ENCODE measurements around the gene OGDH.

The OGDH gene

GRCh38 chr7:44636041-44636584 is 29.7 kb downstream of the OGDH start:
- H3K9ac ChIP-seq (ENCODE audit: insufficient read length) = no peak overlapping the region
- H3K36me3 ChIP-seq (ENCODE audit: insufficient read depth, low read length) = no peaks in the 10 kb centered on the region
- TF ChIP-seq EZH2 (IDR thresholded peaks at IDR 0.05) (no peak), POLR2AphosphoS5 (IDR thresholded peaks at IDR 0.05; ENCODE audit: borderline replicate concordance, low read depth, low read length) (no peak), FOXP2 (optimal IDR thresholded peaks at IDR 0.05; ENCODE audit: control extremely low read depth, extremely low read length, insufficient read depth) (no peak)
- H3K27ac ChIP-seq = no peak overlapping the region
- no peak overlapping the region for H3K4me3 ChIP-seq
- H3K9me3 ChIP-seq (ENCODE audit: low read depth, low read length) = no peaks in the 10 kb centered on the region
- DNase-seq (ENCODE audit: low read depth, low spot score) = no peak

- Histone ChIP-seq H3K4me3 (no peak overlapping the region), H3K9me3 (ENCODE audit: low read depth, low read length) (no peaks in the 10 kb centered on the region), H3K9ac (ENCODE audit: insufficient read length) (no peak overlapping the region), H3K36me3 (ENCODE audit: insufficient read depth, low read length) (no peaks in the 10 kb centered on the region), H3K27ac (no peak overlapping the region)
- DNase-seq (ENCODE audit: low read depth, low spot score) = no peak
- no peak for TF ChIP-seq POLR2AphosphoS5 (IDR thresholded peaks at IDR 0.05; ENCODE audit: borderline replicate concordance, low read depth, low read length)
- no peak for TF ChIP-seq EZH2 (IDR thresholded peaks at IDR 0.05)
- no peak for TF ChIP-seq FOXP2 (optimal IDR thresholded peaks at IDR 0.05; ENCODE audit: control extremely low read depth, extremely low read length, insufficient read depth)
Observed at GRCh38 chr7:44636926-44637325, 30.5 kb downstream of the OGDH start.

- H3K36me3 ChIP-seq (ENCODE audit: insufficient read depth, low read length) = no peaks in the 10 kb centered on the region
- no peak overlapping the region for H3K4me3 ChIP-seq
- peak overlapping the region; percentile 92 for H3K27ac ChIP-seq
- DNase-seq (ENCODE audit: low read depth, low spot score) = no peak
- H3K9me3 ChIP-seq (ENCODE audit: low read depth, low read length) = no peaks in the 10 kb centered on the region
- TF ChIP-seq POLR2AphosphoS5 (IDR thresholded peaks at IDR 0.05; ENCODE audit: borderline replicate concordance, low read depth, low read length) = no peak
- TF ChIP-seq EZH2 (IDR thresholded peaks at IDR 0.05) = no peak
- TF ChIP-seq FOXP2 (optimal IDR thresholded peaks at IDR 0.05; ENCODE audit: control extremely low read depth, extremely low read length, insufficient read depth) = no peak
- H3K9ac ChIP-seq (ENCODE audit: insufficient read length) = no peak overlapping the region
Observed at GRCh38 chr7:44637788-44638594, 31.6 kb downstream of the OGDH start.

- Histone ChIP-seq H3K27ac (peak overlapping the region; percentile 92), H3K9ac (ENCODE audit: insufficient read length) (no peak overlapping the region), H3K9me3 (ENCODE audit: low read depth, low read length) (no peaks in the 10 kb centered on the region), H3K36me3 (ENCODE audit: insufficient read depth, low read length) (no peaks in the 10 kb centered on the region), H3K4me3 (peak overlapping the region; percentile 60)
- TF ChIP-seq POLR2AphosphoS5 (IDR thresholded peaks at IDR 0.05; ENCODE audit: borderline replicate concordance, low read depth, low read length) = no peak; the same call in 1 of the 2 replicates
- TF ChIP-seq FOXP2 (optimal IDR thresholded peaks at IDR 0.05; ENCODE audit: control extremely low read depth, extremely low read length, insufficient read depth) = no peak
- TF ChIP-seq EZH2 (IDR thresholded peaks at IDR 0.05) = no peak
- DNase-seq (ENCODE audit: low read depth, low spot score) = no peak
Observed at GRCh38 chr7:44638611-44639557, 32.5 kb downstream of the OGDH start.

GRCh38 chr7:44639671-44640321 is 33.4 kb downstream of the OGDH start:
- Histone ChIP-seq H3K27ac (peak overlapping the region; percentile 92), H3K9me3 (ENCODE audit: low read depth, low read length) (no peaks in the 10 kb centered on the region), H3K9ac (ENCODE audit: insufficient read length) (peak overlapping the region; percentile 5), H3K36me3 (ENCODE audit: insufficient read depth, low read length) (no peaks in the 10 kb centered on the region), H3K4me3 (peak overlapping the region; percentile 60)
- DNase-seq (ENCODE audit: low read depth, low spot score) = no peak
- TF ChIP-seq POLR2AphosphoS5 (IDR thresholded peaks at IDR 0.05; ENCODE audit: borderline replicate concordance, low read depth, low read length) = no peak
- no peak for TF ChIP-seq EZH2 (IDR thresholded peaks at IDR 0.05)
- no peak for TF ChIP-seq FOXP2 (optimal IDR thresholded peaks at IDR 0.05; ENCODE audit: control extremely low read depth, extremely low read length, insufficient read depth)

- no peak for TF ChIP-seq FOXP2 (optimal IDR thresholded peaks at IDR 0.05; ENCODE audit: control extremely low read depth, extremely low read length, insufficient read depth)
- no peak for TF ChIP-seq EZH2 (IDR thresholded peaks at IDR 0.05)
- no peak for TF ChIP-seq POLR2AphosphoS5 (IDR thresholded peaks at IDR 0.05; ENCODE audit: borderline replicate concordance, low read depth, low read length)
- Histone ChIP-seq H3K9me3 (ENCODE audit: low read depth, low read length) (no peaks in the 10 kb centered on the region), H3K9ac (ENCODE audit: insufficient read length) (no peak overlapping the region), H3K36me3 (ENCODE audit: insufficient read depth, low read length) (peaks cover 13% of the 10 kb centered on the region; the same call in 1 of the 2 replicates), H3K4me3 (no peak overlapping the region), H3K27ac (no peak overlapping the region)
- no peak for DNase-seq (ENCODE audit: low read depth, low spot score)
Observed at GRCh38 chr7:44643206-44643605, 36.8 kb downstream of the OGDH start.

GRCh38 chr7:44645254-44645653 is 38.8 kb downstream of the OGDH start:
- no peak overlapping the region for H3K4me3 ChIP-seq
- no peak for TF ChIP-seq POLR2AphosphoS5 (IDR thresholded peaks at IDR 0.05; ENCODE audit: borderline replicate concordance, low read depth, low read length)
- no peak for TF ChIP-seq FOXP2 (optimal IDR thresholded peaks at IDR 0.05; ENCODE audit: control extremely low read depth, extremely low read length, insufficient read depth)
- TF ChIP-seq EZH2 (IDR thresholded peaks at IDR 0.05) = no peak
- no peak overlapping the region for H3K27ac ChIP-seq
- no peak for DNase-seq (ENCODE audit: low read depth, low spot score)
- no peak overlapping the region for H3K9ac ChIP-seq (ENCODE audit: insufficient read length)
- no peaks in the 10 kb centered on the region for H3K9me3 ChIP-seq (ENCODE audit: low read depth, low read length)
- peaks cover 25% of the 10 kb centered on the region; the same call in 1 of the 2 replicates for H3K36me3 ChIP-seq (ENCODE audit: insufficient read depth, low read length)
